Measurements from ENCODE around the gene BTNL9. TPM values are rescaled to one million over a fixed set of nuclear protein-coding genes. Genes with fewer than 3 reads are reported as not detected.

Gene BTNL9
- total RNA-seq, 1 donor from 2014 or later: 105 TPM

DNA sequence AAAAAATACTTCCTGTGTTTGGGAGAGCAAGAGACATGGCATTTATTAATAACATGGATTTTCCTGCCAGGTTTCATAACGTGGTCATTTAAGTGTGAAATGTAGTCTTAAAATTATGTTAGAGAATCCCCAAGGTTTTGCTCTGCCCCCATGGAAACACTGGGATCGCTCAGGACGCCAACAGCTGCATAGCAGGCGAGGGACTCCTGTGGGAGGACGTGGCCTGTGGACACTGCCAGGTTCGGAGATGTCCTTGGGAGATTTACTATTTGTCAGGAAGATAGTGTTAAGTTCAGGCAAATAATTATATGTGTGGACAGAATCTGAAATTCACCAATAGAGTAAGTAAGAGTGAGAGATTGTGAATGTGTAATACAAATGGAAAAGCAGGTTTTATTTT, 977 bp downstream of the BTNL9 start:
- TF ChIP-seq CTCF (IDR thresholded peaks at IDR 0.05): no peak
- Histone ChIP-seq H3K27ac (no peak overlapping the region), H3K27me3 (no peaks in the 10 kb centered on the region), H3K9me3 (no peaks in the 10 kb centered on the region), H3K4me1 (no peaks in the 10 kb centered on the region), H3K36me3 (no peaks in the 10 kb centered on the region), H3K4me3 (no peak overlapping the region)
- no peak for DNase-seq (ENCODE audit: low spot score in 2 of 2)
- intact Hi-C loops (cut with DNase I): no loop called here

DNA sequence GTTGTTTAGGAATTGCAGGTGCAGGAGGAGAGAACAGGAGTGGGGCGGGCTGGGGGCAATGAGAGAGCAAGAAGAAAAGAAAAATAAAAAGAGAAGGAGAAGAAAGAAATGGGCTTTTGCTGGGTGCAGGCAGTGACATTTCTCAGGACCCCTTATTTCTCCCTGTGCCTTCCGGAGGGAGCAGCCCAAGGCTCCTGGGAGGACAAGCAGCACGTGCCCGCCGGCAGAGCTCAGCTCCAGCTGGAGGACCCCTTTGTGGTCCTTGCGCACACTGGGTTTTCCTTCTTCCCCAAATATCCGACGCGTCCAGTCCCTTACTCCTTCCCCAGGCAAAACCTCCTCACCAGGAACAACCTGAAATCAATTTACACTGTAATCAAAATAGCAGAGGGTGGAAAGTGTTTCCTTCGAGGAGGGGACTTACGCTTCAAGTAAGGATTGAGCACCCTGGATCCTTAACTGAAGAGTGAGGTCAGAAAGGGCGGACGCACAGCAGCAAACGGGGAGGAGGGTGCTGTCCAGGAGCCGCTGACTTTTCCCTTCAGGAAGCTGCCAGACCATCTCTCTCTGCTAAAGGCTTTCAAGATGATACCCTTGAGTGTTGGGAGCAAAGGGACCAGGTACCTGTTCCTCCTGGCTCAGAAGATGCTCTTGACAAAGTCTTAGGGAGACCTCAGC, 2.1 kb downstream of the BTNL9 start:
- no peak for TF ChIP-seq CTCF (IDR thresholded peaks at IDR 0.05)
- Histone ChIP-seq H3K27ac (no peak overlapping the region), H3K4me1 (no peaks in the 10 kb centered on the region), H3K9me3 (no peaks in the 10 kb centered on the region), H3K27me3 (no peaks in the 10 kb centered on the region), H3K36me3 (no peaks in the 10 kb centered on the region), H3K4me3 (no peak overlapping the region)
- DNase-seq (ENCODE audit: low spot score in 2 of 2): peak in 1 of 2 donors; percentile 39
- intact Hi-C loops (cut with DNase I): no loop called here

DNA sequence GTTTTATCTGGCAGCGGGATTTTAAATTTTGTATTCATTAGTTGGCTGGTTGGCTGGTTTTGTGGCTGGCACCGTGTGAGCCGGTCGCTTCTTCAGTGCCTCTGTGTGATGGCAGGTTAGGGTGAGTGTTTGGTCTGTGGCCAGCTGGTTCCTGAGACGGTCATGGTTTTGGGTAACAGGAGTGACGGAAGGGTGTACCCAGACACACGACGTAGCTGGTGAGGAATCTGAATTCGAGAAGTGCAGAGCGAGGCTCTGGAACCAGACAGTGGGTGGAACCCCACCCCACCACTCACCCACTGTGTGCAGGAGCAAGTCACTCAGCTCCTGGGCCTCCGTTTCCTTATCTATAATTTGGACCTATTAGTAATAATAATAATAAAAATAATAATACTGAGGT, 2.7 kb downstream of the BTNL9 start:
- no peaks in the 10 kb centered on the region for H3K4me1 ChIP-seq
- no peaks in the 10 kb centered on the region for H3K9me3 ChIP-seq
- H3K27me3 ChIP-seq: no peaks in the 10 kb centered on the region
- H3K36me3 ChIP-seq: no peaks in the 10 kb centered on the region
- no peak overlapping the region for H3K27ac ChIP-seq
- DNase-seq (ENCODE audit: low spot score in 2 of 2): peak in 1 of 2 donors; percentile 44
- intact Hi-C loops (cut with DNase I): no loop called here
- no peak for TF ChIP-seq CTCF (IDR thresholded peaks at IDR 0.05)
- no peak overlapping the region for H3K4me3 ChIP-seq

DNA sequence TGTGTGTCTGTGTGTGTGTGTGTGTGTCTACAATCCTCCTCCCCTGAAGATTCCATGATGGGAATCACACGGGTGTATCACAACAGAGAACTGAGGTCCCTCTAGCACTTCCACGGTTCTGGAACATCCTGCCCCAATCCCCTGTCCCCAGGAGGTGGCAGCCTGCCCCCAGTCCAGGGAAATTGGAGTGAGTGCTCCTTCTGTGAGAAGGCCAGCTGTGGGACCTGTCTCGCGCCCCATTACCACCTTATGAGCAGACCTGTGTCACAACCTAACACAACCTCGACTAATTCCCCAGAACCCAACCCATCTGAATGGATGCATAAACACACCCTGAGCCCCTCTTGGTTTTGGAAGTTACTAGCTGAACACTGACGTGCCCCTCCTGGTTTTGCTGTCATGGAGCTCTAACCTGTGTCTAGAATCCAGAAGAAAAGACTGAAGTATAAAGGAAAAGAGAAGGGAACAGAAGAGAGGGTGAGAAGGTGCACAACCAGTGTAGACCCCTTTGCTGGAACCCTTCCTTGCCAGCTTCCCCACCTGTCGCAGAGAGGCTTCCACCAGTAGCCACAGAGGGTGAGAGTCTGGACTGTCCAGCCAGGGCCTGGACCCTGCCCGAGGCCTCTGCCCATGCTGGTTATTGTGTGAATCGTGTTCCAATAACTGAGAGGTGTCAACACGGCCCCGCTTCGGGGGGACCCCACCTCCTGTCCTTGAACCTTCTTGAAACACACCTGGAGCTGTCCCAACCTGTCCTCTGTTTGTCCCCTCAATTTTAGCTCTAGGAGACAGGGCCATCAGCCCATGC, 3.4 kb downstream of the BTNL9 start:
- intact Hi-C loops (cut with DNase I): no loop called here
- Histone ChIP-seq H3K27ac (no peak overlapping the region), H3K4me3 (no peak overlapping the region), H3K9me3 (no peaks in the 10 kb centered on the region), H3K36me3 (no peaks in the 10 kb centered on the region), H3K4me1 (no peaks in the 10 kb centered on the region), H3K27me3 (no peaks in the 10 kb centered on the region)
- no peak for TF ChIP-seq CTCF (IDR thresholded peaks at IDR 0.05)
- peak in 1 of 2 donors; percentile 57 for DNase-seq (ENCODE audit: low spot score in 2 of 2)

- H3K27me3 ChIP-seq: no peaks in the 10 kb centered on the region
- H3K4me3 ChIP-seq: no peak overlapping the region
- no peaks in the 10 kb centered on the region for H3K4me1 ChIP-seq
- intact Hi-C loops (cut with DNase I): no loop called here
- H3K9me3 ChIP-seq: no peaks in the 10 kb centered on the region
- TF ChIP-seq CTCF (IDR thresholded peaks at IDR 0.05): no peak
- H3K27ac ChIP-seq: no peak overlapping the region
- no peaks in the 10 kb centered on the region for H3K36me3 ChIP-seq
- DNase-seq (ENCODE audit: low spot score in 2 of 2): peak in 1 of 2 donors; percentile 43
These were observed 4.1 kb downstream of the BTNL9 start for GRCh38 chr5:181044093-181044599.
